Cardiac fibroblast (primary cell): ENCODE data around the gene NOC4L.
A peak's percentile ranks its signal among the peaks of the same experiment; 100 is the strongest.

Source experiments
- DNase-seq, 2 donors: peaks; one replicate each; pipeline versions ENCODE4 v3.0.0 to v3.0.0-alpha.2; 2010; ENCODE audit warnings: low read depth in 2 of 2
- H3K4me3 ChIP-seq, 2 donors: replicated peaks in 1 of 2; 1 replicate in 1 of 2; 2 replicates in 1 of 2; pipeline ENCODE4 v1.5.1; 2011; ENCODE audit warnings: low read depth in 2 of 2, low read length in 2 of 2, mild to moderate bottlenecking in 2 of 2, moderate library complexity in 1 of 2
- CTCF ChIP-seq: IDR thresholded peaks from one replicate; pipeline ENCODE4 v1.5.1; 2011; ENCODE audit warnings: low read depth, mild to moderate bottlenecking, low read length, inconsistent platforms

NOC4L gene

GRCh38 chr12:132138941-132139871 lies 5.1 kb upstream of the NOC4L start:
- H3K4me3 ChIP-seq: no peak overlapping the region
- no peak for TF ChIP-seq CTCF
- DNase-seq: no peak

DNA sequence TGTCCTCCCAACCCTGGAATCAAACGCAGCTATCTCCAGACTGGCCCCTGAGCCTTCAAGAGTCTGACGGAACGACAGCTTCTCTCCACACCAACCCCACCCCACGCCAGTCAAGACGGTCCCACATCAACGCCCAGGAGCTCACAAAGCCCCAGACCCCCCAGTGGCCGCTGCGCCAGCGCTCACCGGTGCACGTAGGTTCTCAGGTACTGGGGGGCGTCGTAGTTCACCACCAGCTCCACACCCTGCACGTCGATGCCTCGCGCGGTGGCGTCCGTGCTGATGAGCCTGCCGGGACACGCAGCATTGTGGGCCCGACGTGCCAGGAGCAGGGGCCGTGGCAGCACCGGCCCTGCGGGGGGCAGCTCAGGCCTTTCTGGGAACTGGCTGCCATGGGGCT lies 4.3 kb upstream of the NOC4L start:
- DNase-seq: no peak
- H3K4me3 ChIP-seq: no peak overlapping the region
- TF ChIP-seq CTCF: no peak

DNA sequence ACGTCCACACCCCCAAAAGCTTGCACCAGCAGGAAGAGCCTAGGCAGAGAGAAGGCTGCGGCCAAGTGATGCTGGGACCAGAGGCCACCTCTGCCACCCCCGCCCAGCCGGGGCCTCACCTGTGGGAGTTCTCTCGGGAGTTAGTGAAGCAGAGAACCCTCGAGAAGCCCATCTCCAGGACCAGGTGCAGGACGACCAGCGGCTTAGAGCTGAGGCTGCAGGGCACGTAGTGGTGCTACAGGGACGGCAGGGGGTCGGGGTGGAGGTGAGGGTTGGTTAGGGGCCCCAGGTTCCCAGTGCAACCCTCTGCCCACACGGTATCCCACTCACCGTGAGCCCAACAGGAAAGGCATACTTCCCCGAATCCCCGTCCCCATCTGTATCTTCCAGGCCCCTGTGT lies 3.8 kb upstream of the NOC4L start:
- DNase-seq: no peak
- no peak overlapping the region for H3K4me3 ChIP-seq
- TF ChIP-seq CTCF: no peak

- H3K4me3 ChIP-seq: no peak overlapping the region
- DNase-seq: no peak
- no peak for TF ChIP-seq CTCF
Measured at GRCh38 chr12:132140918-132141841, 3.1 kb upstream of the NOC4L start.

- TF ChIP-seq CTCF: no peak
- no peak overlapping the region for H3K4me3 ChIP-seq
- no peak for DNase-seq
Measured at GRCh38 chr12:132141976-132142678, 2.1 kb upstream of the NOC4L start.

DNA sequence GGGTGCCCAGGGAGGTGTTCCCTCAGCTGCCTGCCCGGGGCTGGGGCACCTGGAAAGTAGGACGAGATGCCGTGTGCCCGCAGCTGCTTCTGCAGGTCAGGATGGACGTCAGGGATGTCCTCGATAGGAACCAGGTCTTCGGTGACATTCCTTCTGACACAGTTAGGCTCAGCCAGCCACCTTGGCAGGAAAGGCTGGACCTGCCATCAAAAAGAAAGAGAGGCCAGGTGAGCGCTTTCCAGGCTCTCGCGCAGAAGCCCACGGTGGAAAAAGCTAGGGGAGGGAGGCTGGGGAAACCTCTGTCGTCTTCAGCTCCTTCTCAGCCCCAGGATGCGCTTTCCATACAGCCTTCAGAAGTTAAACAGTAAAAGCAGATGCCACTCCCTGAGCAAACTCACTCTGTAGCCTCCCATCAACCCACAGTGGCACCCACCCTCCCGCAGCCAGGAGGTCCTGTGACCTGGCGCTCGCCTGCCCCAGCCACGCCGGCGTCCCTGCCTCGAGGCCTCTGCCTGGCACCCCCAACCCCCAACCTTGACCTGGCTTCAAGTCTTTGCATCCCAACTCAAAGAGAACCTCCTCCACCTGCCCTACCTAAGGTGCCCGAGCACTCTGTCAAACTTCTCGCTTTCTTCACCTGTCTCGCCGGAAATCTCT lies 1.4 kb upstream of the NOC4L start:
- TF ChIP-seq CTCF: no peak
- H3K4me3 ChIP-seq: peak overlapping the region; percentile 58 to 96
- DNase-seq: no peak
